Stimulated activated naive CD4-positive, alpha-beta T cell (primary cell): ENCODE measurements around the gene KIFC3.
"Not testable (repeated sequence)": the region's sequence is repeated elsewhere in the genome, so short reads cannot be mapped to it uniquely, and the experiment has no call there.

ENCODE experiments used
- DNase-seq, 6 experiments: peaks; one replicate each; lab custom pipeline; 2025; lab: John Stamatoyannopoulos, UW

Gene KIFC3

DNA sequence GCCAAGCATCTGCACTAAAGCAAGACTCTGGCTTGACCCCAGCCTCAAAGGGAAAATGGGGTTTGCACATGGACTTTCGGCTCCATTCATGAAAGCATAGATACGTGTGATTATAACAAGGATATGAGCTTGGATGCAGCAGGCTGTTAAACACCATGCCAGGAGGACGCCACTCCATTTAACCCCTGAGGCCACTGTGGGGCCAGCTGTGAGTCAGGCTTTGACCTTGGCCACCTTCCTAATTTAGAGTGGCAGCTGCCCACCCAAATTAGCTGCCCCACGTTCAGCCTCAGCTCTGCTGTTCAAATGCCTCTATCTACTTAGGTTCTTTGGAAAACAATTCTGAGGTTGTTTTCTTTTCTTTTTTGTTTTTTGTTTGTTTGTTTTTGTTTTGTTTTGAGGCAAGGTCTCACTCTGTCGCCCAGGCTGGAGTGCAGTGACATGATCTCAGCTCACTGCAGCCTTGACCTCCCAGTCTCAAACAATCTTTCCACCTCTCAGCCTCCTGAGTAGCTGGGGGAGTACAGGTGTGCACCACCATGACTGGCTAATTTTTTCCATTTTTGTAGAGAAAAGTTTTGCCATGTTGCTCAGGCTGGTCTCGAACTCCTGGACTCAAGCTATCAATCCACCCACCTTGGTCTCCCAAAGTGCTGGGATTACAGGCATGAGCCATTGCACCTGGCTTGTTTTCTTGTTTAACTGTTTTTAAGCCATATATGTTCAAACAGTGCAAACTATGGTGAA is 23.2 kb upstream of the KIFC3 start:
- DNase-seq = no peak

DNA sequence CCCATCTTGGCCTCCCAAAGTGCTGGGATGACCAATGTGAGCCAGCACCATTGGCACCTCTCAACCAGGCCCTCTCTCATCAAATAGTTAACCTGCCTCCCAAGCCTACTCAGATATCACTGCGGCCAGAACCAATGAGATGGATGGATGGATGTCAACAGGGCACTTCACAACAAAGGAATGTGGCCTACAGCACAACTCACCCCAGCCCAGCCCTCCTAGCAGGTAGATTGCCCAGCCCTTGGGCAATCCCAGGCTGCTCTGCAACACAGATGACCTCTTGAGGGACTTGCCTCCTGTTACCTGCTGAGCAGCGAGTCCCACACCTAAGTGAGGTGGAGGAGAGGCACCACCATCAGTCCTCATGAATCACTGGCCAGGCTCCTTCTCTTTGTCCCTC is 22.6 kb upstream of the KIFC3 start:
- no peak for DNase-seq

DNA sequence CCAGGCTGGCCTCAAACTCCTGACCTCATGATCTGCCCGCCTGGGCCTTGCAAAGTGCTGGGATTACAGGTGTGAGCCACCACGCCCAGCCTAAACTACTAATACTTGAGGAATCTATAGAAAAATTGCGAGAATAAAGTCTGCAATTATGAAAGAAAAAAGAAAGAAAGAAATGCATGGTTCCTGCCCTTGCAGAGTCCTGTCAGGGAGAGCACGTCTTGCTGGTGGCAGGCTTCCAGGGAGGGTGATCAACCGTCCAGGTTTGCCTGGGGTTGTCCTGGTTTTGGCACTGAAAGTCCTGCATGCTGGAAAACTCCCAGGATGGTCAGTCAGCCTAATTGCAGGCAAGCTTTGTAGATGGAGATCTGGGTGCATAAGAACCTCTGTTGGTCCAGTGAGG is 21.5 kb upstream of the KIFC3 start:
- no peak for DNase-seq

DNA sequence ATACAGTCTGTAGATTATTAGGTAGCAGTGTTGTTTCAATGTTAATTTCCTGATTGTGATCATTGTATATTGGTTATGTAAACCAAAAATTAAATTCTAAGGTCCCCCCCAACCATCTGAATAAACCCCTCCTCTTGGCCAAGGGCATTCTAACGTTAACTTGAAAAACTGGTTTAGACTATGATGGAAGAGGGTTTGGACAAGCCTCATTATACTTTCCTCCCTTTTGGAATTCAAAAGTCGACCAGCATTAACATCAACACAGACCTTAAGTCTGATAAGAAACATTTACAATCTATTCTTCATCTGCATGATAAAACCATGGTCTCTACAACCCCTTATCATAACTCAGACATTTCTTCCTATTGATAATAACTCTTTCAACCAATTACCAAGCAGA is 20.6 kb upstream of the KIFC3 start:
- DNase-seq = no peak

DNA sequence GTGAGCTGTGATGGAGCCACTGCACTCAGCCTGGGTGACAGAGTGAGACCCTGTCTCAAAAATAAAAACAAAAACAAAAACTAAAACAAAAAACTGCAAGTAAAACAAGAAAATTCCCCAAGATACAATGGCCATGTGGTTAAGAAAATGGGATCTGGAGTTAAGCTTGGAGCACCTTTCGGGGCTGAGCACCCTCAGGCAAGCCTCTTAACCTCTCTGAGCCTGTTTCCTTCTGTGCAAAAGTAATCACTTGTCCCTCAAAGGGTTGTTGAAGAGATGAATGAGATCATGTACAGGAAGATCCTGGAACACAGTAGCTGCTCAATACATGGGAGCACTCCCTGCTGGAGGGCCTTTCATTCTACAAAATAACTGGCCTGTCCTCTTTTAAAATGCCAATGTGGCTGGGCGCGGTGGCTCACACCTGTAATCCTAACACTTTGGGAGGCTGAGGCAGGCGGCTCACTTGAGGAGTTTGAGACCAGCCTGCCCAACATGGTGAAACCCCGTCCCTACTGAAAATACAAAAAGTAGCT is 19.8 kb upstream of the KIFC3 start:
- no peak for DNase-seq

DNA sequence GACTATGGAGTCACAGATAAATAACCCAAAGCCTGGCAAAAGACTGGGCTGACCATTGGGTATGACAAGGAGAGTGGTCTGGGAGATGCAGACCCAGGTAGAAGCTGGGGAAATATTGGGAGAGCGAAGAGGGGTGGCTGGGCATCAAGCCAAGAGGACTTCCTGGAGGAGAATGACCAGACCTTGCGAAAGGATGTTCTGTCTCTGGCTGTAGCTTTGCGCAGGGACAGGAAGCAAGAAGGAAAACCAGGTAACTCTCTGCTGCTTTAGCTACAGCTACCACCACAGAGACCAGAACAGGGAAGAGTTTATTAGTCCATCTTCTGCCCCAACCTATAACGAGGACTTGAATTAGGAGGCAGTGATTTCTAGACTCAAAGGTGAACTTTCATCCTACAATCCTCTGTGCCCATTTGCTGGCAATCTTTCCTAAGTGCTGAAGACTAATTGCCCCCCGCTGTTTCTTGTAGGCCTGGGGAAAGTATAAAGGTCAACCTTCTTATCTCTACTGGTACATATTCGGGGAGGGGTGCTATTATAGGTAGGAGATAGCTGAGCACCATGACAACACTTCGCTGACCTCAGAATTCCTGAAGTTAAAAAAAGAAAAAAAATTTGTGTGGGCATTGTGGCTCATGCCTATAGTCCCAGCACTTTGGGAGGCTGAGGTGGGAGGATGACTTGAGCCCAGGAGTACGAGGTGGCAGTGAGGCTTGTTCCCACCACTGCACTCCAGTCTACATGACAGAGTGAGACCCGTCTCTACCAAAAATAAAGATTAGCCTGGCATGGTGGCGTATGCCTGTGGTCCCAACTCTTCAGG is 19.1 kb upstream of the KIFC3 start:
- no peak for DNase-seq

DNA sequence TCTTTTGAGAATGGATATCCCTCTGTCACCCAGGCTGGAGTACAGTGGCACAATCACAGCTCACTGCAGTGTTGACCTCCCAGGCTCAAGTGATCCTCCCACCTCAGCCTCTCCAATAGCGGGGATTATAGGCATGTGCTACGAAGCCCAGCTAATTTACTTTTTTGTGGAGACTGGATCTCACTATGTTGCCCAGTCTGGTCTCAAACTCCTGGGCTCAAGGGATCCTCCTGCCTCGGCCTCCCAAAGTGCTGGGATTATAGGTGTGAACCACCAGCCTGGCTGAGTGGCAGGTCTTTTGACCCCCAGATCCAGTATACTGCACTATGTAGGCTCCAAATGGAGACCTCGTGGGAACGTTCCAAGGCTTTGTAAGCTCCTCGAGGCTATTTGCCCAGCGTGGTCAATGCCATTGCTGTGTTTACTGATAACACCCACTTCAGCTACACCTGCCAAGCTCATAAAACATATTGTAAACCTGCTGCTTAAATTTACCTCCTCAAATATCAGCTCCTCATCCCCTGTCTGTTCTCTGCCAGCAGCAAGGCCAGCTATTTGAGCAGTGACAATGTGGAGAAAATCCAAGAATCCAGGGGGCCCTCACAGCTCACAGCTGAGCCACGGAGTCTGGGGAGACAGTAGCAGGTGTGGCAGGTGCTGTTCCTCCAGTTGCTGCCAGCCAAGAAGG is 16.2 kb upstream of the KIFC3 start:
- DNase-seq = no peak

DNA sequence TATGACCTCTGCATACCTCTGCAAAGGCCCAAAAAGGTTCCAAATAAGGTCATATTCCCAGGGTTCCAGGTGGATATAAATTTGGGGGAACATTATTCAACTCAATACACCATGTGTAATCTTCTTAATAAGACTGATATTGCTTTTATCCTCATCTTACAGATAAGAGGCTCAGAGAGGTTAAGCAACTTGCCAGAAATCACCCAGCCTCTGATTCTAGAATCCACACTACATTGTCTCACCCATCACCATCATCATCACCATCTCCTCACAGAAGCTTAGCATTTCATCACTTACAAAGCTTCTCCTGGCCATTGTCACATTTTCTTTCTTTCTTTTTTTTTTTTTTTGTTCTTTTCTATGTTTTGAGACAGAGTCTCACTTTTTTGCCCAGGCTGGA is 15.4 kb upstream of the KIFC3 start:
- DNase-seq = no peak

DNA sequence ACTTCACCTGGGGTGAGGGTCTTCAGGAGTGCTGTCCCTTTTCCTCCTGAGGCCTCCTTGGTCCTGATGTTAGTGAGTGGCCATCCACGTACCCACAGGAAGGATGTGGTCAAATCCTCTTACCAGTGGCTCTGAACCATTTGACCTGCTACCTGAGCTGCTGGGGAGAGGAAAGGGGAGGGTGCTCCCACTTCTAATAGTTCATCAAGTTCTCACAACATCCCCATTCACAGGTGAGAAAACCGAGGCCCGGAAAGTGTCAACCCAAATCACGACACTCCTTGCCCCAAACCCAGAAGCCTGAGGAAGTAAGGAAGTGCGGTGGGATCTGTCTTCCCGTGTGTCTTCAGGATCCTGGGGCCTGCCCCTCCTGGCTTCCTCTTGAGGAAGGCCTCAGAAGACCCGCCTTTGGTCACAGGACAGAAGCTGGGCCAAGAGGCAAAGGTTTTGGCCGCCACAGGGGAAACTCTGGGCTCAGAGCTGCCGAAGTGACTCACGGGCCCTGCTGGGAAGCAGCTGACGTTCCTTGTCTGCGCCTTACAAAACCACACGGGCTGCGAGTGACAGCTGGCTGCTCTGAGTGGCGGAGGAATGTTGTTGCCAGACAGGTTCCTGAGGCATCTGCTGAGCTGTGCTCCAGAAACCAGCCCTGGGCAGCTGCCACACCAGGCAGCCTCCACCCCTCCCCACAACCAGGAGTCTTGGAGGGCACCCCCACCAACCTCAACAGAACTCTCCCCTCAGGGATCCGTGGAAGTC is 13.9 kb upstream of the KIFC3 start:
- DNase-seq = no peak

DNA sequence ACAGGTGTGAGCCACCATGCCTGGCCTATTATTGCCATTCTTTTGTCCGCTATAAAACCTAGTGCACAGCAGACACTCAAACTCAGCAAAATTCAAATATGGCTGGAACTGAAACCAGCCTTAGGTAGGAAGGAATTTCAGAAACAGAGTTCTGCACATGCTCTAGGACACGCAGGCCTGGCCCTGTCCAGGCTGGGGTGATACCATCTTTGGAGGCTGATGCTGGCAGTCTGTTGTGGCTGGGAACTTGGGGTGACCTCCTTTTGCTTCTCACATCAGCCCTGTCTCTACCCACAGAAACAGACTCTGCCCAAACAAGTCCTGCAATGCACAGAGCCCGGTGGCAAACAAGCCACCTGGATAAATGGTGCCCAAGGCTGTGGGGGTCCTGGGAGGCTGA is 12.6 kb upstream of the KIFC3 start:
- no peak for DNase-seq

DNA sequence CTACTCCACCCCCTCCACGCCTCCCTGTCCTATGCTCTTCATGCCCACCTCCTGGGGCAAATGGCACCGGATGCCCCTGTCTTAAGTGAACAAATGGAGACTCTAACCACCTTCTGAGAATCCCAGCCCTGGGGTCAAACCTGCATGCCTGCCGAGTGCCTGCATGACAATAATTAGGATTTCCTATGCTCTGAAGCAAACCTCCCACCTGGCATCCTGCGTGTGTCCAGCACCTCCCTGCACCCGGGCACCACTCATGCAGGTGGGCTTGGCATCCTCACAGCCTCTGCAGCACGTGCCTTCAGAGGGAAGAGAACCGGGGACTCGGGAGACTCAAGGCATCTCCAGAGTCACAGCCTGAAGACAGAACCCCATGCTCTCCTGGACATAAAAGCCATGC is 11.2 kb upstream of the KIFC3 start:
- no peak for DNase-seq

DNA sequence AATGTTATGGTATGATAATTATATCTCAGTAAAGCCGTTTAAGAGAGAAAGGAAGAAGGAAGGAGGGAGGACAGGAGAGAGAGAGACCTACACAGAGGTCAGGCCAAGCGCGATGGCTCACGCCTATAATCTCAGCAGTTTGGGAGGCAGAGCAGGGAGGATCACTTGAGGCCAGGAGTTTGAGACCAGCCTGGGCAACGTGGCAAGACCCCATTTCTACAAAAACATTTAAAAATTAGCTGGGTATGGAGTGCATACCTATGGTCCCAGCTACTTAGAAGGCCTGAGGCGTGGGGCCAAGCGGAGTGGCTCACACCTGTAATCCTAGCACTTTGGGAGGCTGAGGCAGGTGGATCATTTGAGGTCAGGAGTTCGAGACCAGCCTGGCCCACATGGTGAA is 9.0 kb upstream of the KIFC3 start:
- not testable (repeated sequence) for DNase-seq

DNA sequence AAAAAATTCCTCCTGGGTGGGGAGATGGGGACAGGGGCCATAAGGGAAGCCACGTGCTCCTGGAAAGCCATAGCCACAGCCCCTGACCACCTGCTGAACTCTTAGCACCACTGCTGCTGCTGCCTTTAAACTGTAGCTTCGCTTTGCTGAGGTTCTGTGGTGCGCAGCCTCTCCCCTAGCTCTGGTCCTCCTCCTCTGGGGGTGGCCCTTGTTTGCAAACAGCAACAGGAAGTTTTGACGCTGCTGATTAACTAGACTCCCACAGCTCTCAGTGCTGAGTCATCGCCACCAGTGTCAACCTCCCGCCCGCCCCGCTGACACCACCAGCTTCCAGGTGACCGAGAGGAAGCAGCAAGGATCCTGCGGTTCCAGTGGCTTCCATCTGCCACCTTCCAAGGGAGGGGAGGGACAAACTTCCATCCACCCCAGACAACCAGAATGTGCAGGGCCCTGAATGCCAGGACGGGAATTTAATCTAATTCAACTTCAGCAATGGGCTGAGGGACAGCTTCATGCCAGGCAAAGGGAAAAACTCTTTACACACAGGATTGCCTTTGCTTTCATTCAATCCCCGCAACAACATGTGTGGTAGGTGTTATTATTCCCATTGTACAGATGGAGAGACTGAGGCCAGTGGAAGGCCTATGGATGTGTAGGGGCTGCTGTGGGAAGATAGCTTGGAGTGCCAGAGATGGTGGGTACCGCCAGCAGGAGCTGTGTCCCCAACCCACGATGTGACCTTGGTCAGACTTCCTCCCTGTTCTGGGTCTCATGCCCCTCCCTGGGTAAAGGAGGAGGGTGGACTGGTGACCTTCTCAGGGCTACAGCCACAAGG is 8.1 kb upstream of the KIFC3 start:
- DNase-seq = no peak

DNA sequence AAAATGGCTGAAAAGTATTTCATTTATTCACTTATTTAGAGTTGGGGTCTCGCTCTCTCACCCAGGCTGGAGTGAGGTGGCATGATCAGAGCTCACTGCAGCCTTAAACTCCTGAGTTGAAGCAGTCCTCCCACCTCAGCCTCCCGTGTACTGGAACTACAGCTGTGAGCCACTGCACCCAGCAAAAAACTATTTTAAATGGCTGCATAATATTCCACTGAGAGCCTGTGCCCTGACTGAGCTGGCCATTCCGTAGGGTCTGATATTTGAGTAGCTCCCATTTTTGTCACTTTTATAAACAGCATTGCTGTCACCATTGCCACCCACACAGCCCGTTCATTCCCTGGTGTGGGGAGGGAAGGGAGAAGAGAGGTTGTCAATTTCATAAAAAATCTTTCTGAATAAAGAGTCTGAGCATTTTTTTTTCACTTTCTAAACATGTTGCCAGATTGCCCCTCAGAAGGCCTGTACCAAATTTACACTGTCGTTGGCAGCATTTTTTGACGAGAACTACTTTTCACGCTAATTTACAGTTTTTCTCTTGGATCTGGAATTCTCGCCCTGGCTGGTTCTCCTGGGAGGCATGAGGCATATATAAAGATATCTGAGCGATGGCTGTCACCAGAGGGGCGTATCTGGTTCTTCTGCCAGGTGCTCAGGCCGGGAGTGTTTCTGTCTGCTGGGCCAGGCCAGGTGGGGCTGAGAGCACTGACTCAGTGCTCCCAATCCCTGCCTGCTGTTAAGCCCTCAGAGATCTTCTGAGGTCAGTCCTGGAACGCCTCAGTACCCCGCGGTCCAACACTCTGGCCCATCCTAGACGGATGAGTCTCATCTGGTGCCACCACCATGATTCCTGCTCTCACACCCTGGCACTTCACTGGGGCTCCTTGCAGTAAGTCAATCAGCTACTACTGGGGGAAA is 7.2 kb upstream of the KIFC3 start:
- DNase-seq = no peak

DNA sequence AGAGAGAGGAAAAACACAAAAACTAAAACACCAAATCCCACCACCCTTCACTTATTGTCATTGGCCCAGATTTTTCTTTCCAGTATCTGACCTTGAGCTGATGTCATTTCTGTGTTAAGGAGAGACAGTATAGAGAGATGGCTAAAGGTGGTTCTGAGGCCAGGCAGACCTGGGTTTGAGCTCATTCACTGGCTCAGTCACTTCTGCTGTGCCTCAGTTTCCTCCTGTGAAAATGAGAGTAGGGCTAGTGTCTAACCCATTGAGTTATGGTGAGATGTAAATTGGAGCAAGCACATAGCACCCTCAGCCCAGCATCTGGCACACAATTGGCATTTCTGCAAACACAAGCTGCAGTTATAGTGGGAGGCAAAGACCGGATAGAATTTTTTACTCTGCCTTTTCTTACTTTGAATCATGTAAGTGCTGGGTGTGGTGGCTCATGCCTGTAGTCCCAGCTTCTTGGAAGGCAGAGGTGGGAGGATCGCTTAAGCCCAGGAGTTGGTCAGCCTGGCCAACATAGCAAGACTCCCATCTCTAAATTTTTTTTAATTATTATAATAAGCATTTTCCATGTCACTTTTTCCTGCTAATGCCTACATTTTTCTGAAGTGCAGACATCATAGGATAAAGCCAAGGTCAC is 6.4 kb upstream of the KIFC3 start:
- no peak for DNase-seq

DNA sequence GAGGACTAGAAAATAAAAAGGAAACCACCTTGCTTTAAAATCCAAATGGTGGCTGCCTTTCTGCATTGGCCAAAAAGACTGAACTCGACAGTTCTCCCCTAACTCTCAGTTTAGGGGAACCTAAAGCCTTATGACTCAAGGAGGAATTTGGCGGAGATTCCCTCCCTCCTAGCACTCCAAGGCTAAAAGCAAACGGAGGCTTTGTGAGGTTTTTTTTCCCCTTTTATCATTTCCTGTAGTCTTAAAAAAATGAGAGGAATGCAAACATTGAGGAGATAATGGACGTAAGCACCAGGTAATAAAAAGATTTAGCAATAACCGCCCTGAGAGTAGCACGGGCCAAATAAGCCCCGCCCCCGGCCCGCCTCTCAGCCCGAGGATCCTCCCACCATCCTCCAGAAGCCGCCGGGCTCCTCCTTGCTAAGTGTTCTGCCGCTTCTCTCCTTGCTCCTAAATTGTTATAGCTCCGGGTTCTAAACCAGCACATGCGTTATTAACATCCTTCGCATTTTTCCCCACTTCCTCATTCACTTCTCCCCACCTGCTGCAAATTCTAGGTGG is 5.8 kb upstream of the KIFC3 start:
- DNase-seq = peak; percentile 2 to 31 (median 18)

DNA sequence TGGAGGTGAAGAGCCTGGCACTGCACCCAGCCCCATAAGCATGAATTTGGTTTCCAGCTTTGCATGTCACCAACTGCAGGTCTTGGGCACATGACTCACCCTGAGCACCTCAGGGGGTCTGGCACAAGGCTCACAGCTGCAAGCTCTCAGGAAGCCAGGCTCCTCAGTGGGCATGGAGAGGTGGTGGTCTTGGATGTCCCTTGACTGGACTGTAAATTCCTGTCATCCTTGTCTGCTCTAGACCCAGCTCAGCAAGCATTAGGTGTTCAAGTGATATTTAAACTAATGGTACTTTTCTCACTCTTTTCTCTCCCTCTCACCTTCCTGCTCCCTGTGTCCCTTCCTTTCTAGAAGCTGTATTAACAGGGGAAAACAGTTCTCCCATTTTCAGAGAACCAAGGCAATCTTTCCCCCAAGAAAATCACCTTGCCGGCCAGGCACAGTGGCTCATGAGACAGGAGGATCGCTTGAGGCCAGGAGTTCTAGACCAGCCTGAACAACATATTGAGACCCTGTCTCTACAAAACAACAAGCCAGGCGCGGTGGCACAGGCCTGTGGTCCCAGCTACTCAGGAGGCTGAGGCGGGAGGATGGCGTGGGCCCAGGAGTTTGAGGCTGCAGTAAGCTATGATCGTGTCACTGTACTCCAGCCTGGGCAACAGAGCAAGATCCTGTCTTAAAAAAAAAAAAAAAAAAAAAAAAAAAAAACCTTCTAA is 5.1 kb upstream of the KIFC3 start:
- DNase-seq = no peak

DNA sequence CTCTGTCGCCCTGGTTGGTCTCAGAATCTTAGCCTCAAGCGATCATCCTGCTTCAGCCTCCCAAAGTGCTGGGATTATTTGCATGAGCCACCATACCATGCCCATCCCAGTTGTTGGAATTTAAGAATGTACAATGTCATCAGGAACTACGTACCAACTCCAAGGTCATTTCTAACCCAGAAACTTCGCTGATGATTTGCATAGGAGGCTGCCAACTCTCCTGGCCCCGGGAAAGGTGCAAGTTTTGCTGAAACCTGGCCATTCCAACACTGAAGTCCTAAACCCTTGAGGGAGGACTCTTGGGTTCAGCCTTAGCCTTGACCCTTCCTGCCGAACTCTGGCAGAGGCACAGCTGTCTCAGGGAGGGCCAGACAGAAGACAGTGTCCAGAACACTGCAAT is 2.9 kb upstream of the KIFC3 start:
- no peak for DNase-seq
